Osteocyte (in vitro differentiated cells): Measurements from ENCODE around the gene DOK1. TPM values are rescaled to one million over a fixed set of nuclear protein-coding genes. Genes with fewer than 3 reads are reported as not detected.

Experiments used
- DNase-seq: peaks from one replicate; pipeline ENCODE4 v3.0.0; 2021; ENCODE audit warnings: mixed read lengths; ENCODE audit not compliant: unreplicated experiment; ENCODE audit errors: extremely low spot score
- H3K27ac Mint-ChIP-seq: one replicate; pipeline ENCODE4 v1.8.0; 2021; ENCODE audit warnings: mild to moderate bottlenecking, mixed read lengths; ENCODE audit not compliant: unreplicated experiment
- H3K27me3 Mint-ChIP-seq: one replicate; pipeline ENCODE4 v1.8.0; 2021; ENCODE audit warnings: mixed read lengths; ENCODE audit not compliant: unreplicated experiment
- H3K36me3 Mint-ChIP-seq: one replicate; pipeline ENCODE4 v1.8.0; 2021; ENCODE audit warnings: mixed read lengths; ENCODE audit not compliant: unreplicated experiment
- H3K4me1 Mint-ChIP-seq: one replicate; pipeline ENCODE4 v1.8.0; 2021; ENCODE audit warnings: mixed read lengths; ENCODE audit not compliant: unreplicated experiment
- H3K4me3 Mint-ChIP-seq: one replicate; pipeline ENCODE4 v1.8.0; 2021; ENCODE audit warnings: mild to moderate bottlenecking, moderate library complexity, mixed read lengths; ENCODE audit not compliant: unreplicated experiment
- H3K9me3 Mint-ChIP-seq: one replicate; pipeline ENCODE4 v1.8.0; 2021; ENCODE audit warnings: mixed read lengths; ENCODE audit not compliant: unreplicated experiment
- total RNA-seq: library from RNA; stranded (reverse); gene quantifications from 2 replicates; pipeline ENCODE4 v1.2.1, GENCODE V29; 2021
- TF ChIP-seq, protein P1 (sequence below): fragments of 200-600 bp; sonication (generic); IDR thresholded peaks from 2 replicates; pipeline ENCODE4 v1.5.0; 2021; ENCODE audit warnings: antibody characterized with exemption, mild to moderate bottlenecking, moderate library complexity

Gene DOK1
- total RNA-seq, 1 donor from 2014 or later: 17.7 TPM

DNA sequence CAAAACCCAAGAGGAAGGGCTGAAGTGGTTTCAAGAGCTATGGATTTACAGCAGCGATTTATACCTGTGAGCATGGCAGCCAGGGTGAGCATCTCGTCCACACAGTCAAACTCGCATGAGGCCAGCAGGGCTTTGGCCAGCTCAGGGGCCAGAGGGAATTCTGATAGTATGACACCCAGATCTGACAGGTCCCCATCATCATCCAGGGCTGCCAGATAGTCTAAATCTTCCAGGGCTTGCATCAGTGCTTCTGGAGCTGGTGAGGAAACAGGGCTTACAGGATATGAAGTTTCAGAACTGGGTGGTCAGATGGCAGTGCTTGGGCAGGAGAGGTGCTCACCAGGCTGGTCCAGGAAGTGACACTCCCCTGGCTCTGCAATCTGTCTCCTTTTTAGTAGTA lies 32.0 kb upstream of the DOK1 start:
- DNase-seq: no peak
- Mint-ChIP-seq H3K9me3 (no peaks in the 10 kb centered on the region), H3K27ac (no peak overlapping the region), H3K4me3 (no peak overlapping the region), H3K4me1 (no peaks in the 10 kb centered on the region), H3K36me3 (peaks cover 17% of the 10 kb centered on the region), H3K27me3 (peaks cover 48% of the 10 kb centered on the region)
- TF ChIP-seq, protein P1, sequence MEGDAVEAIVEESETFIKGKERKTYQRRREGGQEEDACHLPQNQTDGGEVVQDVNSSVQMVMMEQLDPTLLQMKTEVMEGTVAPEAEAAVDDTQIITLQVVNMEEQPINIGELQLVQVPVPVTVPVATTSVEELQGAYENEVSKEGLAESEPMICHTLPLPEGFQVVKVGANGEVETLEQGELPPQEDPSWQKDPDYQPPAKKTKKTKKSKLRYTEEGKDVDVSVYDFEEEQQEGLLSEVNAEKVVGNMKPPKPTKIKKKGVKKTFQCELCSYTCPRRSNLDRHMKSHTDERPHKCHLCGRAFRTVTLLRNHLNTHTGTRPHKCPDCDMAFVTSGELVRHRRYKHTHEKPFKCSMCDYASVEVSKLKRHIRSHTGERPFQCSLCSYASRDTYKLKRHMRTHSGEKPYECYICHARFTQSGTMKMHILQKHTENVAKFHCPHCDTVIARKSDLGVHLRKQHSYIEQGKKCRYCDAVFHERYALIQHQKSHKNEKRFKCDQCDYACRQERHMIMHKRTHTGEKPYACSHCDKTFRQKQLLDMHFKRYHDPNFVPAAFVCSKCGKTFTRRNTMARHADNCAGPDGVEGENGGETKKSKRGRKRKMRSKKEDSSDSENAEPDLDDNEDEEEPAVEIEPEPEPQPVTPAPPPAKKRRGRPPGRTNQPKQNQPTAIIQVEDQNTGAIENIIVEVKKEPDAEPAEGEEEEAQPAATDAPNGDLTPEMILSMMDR: no peak

DNA sequence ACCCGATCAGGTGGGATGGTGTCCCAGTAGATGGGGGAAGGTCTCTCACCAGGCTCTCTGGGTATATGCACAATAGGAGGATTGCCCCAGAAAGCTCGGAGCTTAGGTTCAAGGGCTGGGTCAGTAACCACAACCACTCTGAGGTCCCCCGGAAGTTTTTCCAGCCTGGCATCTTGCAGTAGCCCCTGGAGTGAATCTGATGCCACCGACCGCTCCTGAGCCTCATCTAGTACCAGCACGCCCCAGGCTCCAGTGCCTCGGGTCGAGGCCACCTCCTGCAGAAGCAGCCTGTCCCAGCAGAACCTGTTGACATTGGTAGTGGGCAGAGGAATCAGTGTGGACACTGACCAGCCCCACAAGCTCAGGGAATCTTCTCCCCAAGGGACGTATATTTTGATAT lies 30.5 kb upstream of the DOK1 start:
- no peak overlapping the region for H3K27ac Mint-ChIP-seq
- TF ChIP-seq, protein P1: no peak
- H3K4me3 Mint-ChIP-seq: no peak overlapping the region
- H3K9me3 Mint-ChIP-seq: no peaks in the 10 kb centered on the region
- no peak for DNase-seq
- peaks cover 17% of the 10 kb centered on the region for H3K36me3 Mint-ChIP-seq
- H3K4me1 Mint-ChIP-seq: peaks cover 11% of the 10 kb centered on the region
- peaks cover 33% of the 10 kb centered on the region for H3K27me3 Mint-ChIP-seq

DNA sequence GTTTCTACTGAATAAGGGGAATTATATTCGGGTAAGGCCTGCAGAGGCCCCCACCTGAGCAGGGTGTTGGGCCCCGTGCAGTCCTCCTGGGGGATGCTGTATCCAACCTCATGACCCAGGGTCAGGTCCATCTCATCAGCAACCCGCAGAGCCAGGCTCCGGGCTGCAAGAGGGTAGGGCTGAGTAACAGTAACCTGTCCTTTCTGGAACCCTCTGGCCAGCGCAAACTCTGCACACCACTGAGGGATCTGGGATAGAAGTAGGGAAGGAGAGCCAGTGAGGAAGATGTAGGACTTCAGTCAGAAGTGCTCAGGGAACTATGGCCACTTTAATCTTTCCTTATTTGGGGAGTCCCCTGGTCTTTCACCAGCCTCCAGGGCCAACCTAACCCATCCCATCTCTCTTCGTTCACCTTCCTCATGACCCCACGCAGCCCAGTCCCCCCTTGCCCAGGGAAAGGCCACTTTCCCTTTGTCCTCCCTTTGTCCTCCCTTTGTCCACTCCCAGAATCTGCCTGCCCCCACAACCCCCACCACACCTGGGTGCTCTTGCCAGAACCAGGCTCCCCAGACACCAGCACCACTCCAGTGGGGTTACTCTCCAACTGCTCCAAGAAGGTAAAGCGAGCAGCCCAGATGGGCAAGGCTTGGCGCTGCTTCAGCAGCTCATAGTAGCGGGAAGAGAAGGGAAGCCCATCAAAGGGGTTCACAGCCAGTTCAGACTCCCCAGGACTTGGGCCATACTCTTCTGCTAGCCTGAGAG lies 29.4 kb upstream of the DOK1 start:
- peaks cover 17% of the 10 kb centered on the region for H3K36me3 Mint-ChIP-seq
- TF ChIP-seq, protein P1: no peak
- H3K4me1 Mint-ChIP-seq: peaks cover 12% of the 10 kb centered on the region
- H3K27me3 Mint-ChIP-seq: peaks cover 21% of the 10 kb centered on the region
- H3K4me3 Mint-ChIP-seq: no peak overlapping the region
- DNase-seq: no peak
- no peak overlapping the region for H3K27ac Mint-ChIP-seq
- no peaks in the 10 kb centered on the region for H3K9me3 Mint-ChIP-seq

DNA sequence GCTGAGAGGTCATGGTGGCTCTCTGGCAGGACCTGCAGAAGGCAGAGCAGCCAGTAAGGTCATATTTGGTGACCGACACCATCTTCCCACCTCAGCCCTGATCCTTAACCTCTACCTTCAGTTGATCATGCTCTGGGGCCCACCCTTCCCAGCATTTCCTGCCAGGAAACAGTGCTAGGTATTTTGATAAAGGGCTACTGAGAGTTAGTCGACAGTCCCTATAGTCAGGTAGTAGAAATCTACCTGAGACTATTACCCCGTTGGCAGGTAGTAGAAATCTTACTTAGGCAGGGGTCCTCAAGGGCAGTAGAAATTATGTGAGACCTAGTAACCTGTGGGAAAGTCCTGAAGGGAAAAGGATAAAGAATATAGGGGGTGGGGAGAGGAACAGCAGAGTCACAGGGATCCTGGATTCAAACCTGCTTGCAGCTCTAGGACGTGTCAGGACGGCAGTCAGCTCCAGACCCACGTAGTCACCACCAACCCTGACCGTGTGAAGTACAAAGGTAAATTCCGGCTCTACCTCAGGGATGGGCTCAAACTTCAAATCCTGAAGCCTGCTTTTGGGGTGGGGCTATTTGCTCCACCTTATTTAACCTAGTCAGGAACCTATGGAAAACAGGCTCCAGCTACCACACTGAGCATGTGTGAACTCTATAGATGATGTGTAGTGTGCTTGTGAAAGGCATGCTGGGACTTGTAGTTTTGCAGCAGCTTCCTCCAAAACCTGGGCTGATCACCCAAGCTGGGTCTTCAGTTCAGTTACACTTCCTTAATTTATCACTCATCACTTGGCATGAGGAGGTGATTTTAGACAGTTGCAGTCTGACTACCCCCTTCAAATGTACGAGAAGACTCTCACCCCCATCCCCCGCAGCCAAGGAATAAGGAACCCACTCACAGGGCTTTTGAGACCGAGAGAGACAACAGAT lies 28.5 kb upstream of the DOK1 start, which contains the start of gene DQX1:
DQX1 (minus strand) TSS at position 515 of the 932 bp plus-strand sequence; CDS start at position 13, 502 bp downstream.
- H3K9me3 Mint-ChIP-seq: no peaks in the 10 kb centered on the region
- H3K4me3 Mint-ChIP-seq: no peak within 1 kb of the TSS
- peaks cover 14% of the 10 kb centered on the region for H3K27me3 Mint-ChIP-seq
- TF ChIP-seq, protein P1: no peak
- H3K4me1 Mint-ChIP-seq: peaks cover 17% of the 10 kb centered on the region
- peaks cover 17% of the 10 kb centered on the region for H3K36me3 Mint-ChIP-seq
- DNase-seq: no peak
- no peak within 1 kb of the TSS for H3K27ac Mint-ChIP-seq
